GM10266 (cell line): Measurements from ENCODE around the gene GALNT12.

Experiments
- DNase-seq: peaks from one replicate; pipeline ENCODE4 v3.0.0; 2012; ENCODE audit errors: extremely low spot score
- CTCF ChIP-seq: IDR thresholded peaks from 2 replicates; pipeline ENCODE4 v1.5.1; 2012; ENCODE audit warnings: mild to moderate bottlenecking, low read depth; ENCODE audit not compliant: control insufficient read depth, insufficient read depth; ENCODE audit errors: missing control alignments

The GALNT12 gene

GRCh38 chr9:98790842-98791607 lies 16.4 kb upstream of the GALNT12 start:
- DNase-seq = peak; percentile 87
- TF ChIP-seq CTCF = peak; percentile 93

GRCh38 chr9:98791608-98792490 lies 15.6 kb upstream of the GALNT12 start:
- no peak for DNase-seq
- TF ChIP-seq CTCF = no peak

- no peak for TF ChIP-seq CTCF
- DNase-seq = no peak
These were observed 14.4 kb upstream of the GALNT12 start for GRCh38 chr9:98793031-98793430.

GRCh38 chr9:98794802-98795201 lies 12.7 kb upstream of the GALNT12 start:
- no peak for DNase-seq
- TF ChIP-seq CTCF = no peak

- no peak for TF ChIP-seq CTCF
These were observed 12.0 kb upstream of the GALNT12 start for GRCh38 chr9:98795295-98795955.

GRCh38 chr9:98795970-98796363 lies 11.5 kb upstream of the GALNT12 start:
- peak; percentile 58 for DNase-seq
- no peak for TF ChIP-seq CTCF

More at GRCh38 chr9:98795295-98795955, 12.0 kb upstream of the GALNT12 start:
- DNase-seq = no peak
